Measurements from ENCODE around the gene GNG7. TPM values are rescaled to one million over a fixed set of nuclear protein-coding genes. Genes with fewer than 3 reads are reported as not detected.

GNG7 gene
- total and polyA plus RNA-seq, 10 of the 15 experiments (the other 5 are each of a cell fraction or from before 2014, with no cell fraction given) = 1.9 to 13.6 (median 6.5) TPM

DNA sequence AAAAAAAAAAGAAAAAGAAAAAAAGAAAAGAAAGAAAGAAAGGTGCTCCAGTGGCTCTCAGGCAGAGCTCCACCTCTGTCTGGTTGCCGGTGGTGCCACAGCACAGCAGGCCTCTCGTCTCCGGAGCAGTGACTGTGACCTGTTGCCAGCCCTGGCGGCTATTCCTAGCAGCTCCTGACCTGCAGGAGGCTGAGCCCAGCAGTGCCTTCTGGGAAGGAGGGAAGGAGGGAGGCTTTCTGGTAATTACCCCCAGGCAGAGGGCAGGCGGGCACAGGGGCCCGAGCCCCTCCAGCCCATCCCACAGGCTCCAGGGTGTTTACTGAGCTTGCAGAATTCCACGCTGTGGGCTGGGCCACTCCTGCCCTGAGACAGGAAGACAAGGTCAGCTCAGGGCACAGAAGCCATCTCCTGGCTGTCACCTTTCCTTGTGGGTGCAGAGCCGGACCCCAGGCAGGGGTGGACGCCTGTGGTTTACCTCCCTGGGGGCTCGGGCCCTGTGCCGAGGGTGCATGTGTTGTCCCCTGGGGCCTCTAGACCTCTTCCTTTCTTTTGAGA is 77.9 kb downstream of the GNG7 start (continued):
- TF ChIP-seq, protein P1, sequence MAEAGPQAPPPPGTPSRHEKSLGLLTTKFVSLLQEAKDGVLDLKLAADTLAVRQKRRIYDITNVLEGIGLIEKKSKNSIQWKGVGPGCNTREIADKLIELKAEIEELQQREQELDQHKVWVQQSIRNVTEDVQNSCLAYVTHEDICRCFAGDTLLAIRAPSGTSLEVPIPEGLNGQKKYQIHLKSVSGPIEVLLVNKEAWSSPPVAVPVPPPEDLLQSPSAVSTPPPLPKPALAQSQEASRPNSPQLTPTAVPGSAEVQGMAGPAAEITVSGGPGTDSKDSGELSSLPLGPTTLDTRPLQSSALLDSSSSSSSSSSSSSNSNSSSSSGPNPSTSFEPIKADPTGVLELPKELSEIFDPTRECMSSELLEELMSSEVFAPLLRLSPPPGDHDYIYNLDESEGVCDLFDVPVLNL (IDR thresholded peaks at IDR 0.05; ENCODE audit: low read depth, low read length) = no peak
- no peak for TF ChIP-seq SIN3A (IDR thresholded peaks at IDR 0.05; ENCODE audit: low read depth, low read length)
- no peak for TF ChIP-seq ATF7 (IDR thresholded peaks at IDR 0.05; ENCODE audit: low read depth)
- no peak for TF ChIP-seq MYC (IDR thresholded peaks at IDR 0.05; ENCODE audit: insufficient read depth, insufficient read length, insufficient replicate concordance, low read length, severe bottlenecking)
- TF ChIP-seq NFIC (IDR thresholded peaks at IDR 0.05; ENCODE audit: low read depth, low read length) = no peak; the same call in 1 of the 2 replicates
- no peak for TF ChIP-seq EZH2 (IDR thresholded peaks at IDR 0.05; ENCODE audit: borderline replicate concordance, control insufficient read depth, low read depth, low read length)
- TF ChIP-seq NR2C1 (IDR thresholded peaks at IDR 0.05) = no peak
- TF ChIP-seq, protein P2, sequence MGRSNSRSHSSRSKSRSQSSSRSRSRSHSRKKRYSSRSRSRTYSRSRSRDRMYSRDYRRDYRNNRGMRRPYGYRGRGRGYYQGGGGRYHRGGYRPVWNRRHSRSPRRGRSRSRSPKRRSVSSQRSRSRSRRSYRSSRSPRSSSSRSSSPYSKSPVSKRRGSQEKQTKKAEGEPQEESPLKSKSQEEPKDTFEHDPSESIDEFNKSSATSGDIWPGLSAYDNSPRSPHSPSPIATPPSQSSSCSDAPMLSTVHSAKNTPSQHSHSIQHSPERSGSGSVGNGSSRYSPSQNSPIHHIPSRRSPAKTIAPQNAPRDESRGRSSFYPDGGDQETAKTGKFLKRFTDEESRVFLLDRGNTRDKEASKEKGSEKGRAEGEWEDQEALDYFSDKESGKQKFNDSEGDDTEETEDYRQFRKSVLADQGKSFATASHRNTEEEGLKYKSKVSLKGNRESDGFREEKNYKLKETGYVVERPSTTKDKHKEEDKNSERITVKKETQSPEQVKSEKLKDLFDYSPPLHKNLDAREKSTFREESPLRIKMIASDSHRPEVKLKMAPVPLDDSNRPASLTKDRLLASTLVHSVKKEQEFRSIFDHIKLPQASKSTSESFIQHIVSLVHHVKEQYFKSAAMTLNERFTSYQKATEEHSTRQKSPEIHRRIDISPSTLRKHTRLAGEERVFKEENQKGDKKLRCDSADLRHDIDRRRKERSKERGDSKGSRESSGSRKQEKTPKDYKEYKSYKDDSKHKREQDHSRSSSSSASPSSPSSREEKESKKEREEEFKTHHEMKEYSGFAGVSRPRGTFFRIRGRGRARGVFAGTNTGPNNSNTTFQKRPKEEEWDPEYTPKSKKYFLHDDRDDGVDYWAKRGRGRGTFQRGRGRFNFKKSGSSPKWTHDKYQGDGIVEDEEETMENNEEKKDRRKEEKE (IDR thresholded peaks at IDR 0.05) = no peak
- no peak for TF ChIP-seq ZNF24 (IDR thresholded peaks at IDR 0.05)
- TF ChIP-seq, protein P3, sequence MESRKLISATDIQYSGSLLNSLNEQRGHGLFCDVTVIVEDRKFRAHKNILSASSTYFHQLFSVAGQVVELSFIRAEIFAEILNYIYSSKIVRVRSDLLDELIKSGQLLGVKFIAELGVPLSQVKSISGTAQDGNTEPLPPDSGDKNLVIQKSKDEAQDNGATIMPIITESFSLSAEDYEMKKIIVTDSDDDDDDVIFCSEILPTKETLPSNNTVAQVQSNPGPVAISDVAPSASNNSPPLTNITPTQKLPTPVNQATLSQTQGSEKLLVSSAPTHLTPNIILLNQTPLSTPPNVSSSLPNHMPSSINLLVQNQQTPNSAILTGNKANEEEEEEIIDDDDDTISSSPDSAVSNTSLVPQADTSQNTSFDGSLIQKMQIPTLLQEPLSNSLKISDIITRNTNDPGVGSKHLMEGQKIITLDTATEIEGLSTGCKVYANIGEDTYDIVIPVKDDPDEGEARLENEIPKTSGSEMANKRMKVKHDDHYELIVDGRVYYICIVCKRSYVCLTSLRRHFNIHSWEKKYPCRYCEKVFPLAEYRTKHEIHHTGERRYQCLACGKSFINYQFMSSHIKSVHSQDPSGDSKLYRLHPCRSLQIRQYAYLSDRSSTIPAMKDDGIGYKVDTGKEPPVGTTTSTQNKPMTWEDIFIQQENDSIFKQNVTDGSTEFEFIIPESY (IDR thresholded peaks at IDR 0.05) = no peak
- TF ChIP-seq JUND (IDR thresholded peaks at IDR 0.05; ENCODE audit: low read depth, low read length) = no peak
- no peak for TF ChIP-seq FOXK2 (IDR thresholded peaks at IDR 0.05)
- TF ChIP-seq PAX5 (IDR thresholded peaks at IDR 0.05; ENCODE audit: borderline replicate concordance, low read depth, low read length) = peak; percentile 78
- TF ChIP-seq, protein P4, sequence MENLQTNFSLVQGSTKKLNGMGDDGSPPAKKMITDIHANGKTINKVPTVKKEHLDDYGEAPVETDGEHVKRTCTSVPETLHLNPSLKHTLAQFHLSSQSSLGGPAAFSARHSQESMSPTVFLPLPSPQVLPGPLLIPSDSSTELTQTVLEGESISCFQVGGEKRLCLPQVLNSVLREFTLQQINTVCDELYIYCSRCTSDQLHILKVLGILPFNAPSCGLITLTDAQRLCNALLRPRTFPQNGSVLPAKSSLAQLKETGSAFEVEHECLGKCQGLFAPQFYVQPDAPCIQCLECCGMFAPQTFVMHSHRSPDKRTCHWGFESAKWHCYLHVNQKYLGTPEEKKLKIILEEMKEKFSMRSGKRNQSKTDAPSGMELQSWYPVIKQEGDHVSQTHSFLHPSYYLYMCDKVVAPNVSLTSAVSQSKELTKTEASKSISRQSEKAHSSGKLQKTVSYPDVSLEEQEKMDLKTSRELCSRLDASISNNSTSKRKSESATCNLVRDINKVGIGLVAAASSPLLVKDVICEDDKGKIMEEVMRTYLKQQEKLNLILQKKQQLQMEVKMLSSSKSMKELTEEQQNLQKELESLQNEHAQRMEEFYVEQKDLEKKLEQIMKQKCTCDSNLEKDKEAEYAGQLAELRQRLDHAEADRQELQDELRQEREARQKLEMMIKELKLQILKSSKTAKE (IDR thresholded peaks at IDR 0.05; ENCODE audit: low read depth, poor library complexity, severe bottlenecking) = no peak
- TF ChIP-seq, protein P5, sequence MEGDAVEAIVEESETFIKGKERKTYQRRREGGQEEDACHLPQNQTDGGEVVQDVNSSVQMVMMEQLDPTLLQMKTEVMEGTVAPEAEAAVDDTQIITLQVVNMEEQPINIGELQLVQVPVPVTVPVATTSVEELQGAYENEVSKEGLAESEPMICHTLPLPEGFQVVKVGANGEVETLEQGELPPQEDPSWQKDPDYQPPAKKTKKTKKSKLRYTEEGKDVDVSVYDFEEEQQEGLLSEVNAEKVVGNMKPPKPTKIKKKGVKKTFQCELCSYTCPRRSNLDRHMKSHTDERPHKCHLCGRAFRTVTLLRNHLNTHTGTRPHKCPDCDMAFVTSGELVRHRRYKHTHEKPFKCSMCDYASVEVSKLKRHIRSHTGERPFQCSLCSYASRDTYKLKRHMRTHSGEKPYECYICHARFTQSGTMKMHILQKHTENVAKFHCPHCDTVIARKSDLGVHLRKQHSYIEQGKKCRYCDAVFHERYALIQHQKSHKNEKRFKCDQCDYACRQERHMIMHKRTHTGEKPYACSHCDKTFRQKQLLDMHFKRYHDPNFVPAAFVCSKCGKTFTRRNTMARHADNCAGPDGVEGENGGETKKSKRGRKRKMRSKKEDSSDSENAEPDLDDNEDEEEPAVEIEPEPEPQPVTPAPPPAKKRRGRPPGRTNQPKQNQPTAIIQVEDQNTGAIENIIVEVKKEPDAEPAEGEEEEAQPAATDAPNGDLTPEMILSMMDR (IDR thresholded peaks at IDR 0.05 in 2 of 3, conservative IDR thresholded peaks at IDR 0.05 in 1 of 3; ENCODE audit: control insufficient read depth in 2 of 3, extremely low read depth in 1 of 3, insufficient read depth in 1 of 3, low read depth in 3 of 3, low read length in 3 of 3) = peak; percentile 14 to 28 (median 18); a peak in 2 of 6 replicates
- TF ChIP-seq TAF1 (IDR thresholded peaks at IDR 0.05; ENCODE audit: borderline replicate concordance, low read depth, low read length) = no peak
- 0 out of 2 replicates have a peak, but pooled peaks have one; percentile 26 for TF ChIP-seq RB1 (IDR thresholded peaks at IDR 0.05; ENCODE audit: borderline replicate concordance)
- TF ChIP-seq TBL1XR1 (IDR thresholded peaks at IDR 0.05; ENCODE audit: low read depth, low read length) = no peak
- TF ChIP-seq RELA (IDR thresholded peaks at IDR 0.05; ENCODE audit: borderline replicate concordance, partially characterized antibody) = no peak
- no peak for TF ChIP-seq RAD51 (IDR thresholded peaks at IDR 0.05)
- no peak for TF ChIP-seq SMC3 (IDR thresholded peaks at IDR 0.05; ENCODE audit: borderline replicate concordance, low read length)

Data from GM12878 (cell line).